Activated T-cell treated with anti-CD3 and anti-CD28 coated beads, Interleukin-2, amount 50 U/mL, for 4 hours (primary cell): ENCODE data around the gene GRIP2. TPM values are rescaled to one million over a fixed set of nuclear protein-coding genes. Genes with fewer than 3 reads are reported as not detected.

ENCODE experiments used
- ATAC-seq, 2 donors: fragments of 200-7000 bp; cut with Tn5 transposase; one replicate each; pipeline ENCODE4 v1.10.0; 2021
- DNase-seq: peaks from one replicate; pipeline ENCODE4 v3.0.0-alpha.2; 2020
- H3K27me3 Mint-ChIP-seq: one replicate; pipeline ENCODE4 v1.8.0; 2021; ENCODE audit warnings: low read depth, mixed read lengths
- H3K36me3 Mint-ChIP-seq: one replicate; pipeline ENCODE4 v1.8.0; 2022; ENCODE audit warnings: mixed read lengths; ENCODE audit not compliant: insufficient read depth
- H3K4me1 Mint-ChIP-seq: one replicate; pipeline ENCODE4 v1.8.0; 2021; ENCODE audit warnings: low read depth, mixed read lengths
- H3K4me3 Mint-ChIP-seq: one replicate; pipeline ENCODE4 v1.8.0; 2021; ENCODE audit warnings: mild to moderate bottlenecking, moderate library complexity, mixed read lengths
- H3K9me3 Mint-ChIP-seq: one replicate; pipeline ENCODE4 v1.8.0; 2021; ENCODE audit warnings: mixed read lengths
- total RNA-seq, 3 donors: library from RNA; stranded (reverse); gene quantifications; one replicate each; pipeline ENCODE4 v1.2.1, GENCODE V29; 2021

The GRIP2 gene
- total RNA-seq, 3 donors from 2014 or later: not detected

GRCh38 chr3:14477311-14477935, 62.7 kb downstream of the GRIP2 start:
- DNase-seq (no peak), ATAC-seq (no peak)
- H3K4me1 Mint-ChIP-seq: no peaks in the 10 kb centered on the region
- no peaks in the 10 kb centered on the region for H3K9me3 Mint-ChIP-seq
- H3K27me3 Mint-ChIP-seq: no peaks in the 10 kb centered on the region
- no peak overlapping the region for H3K4me3 Mint-ChIP-seq
- peaks cover 41% of the 10 kb centered on the region for H3K36me3 Mint-ChIP-seq

DNA sequence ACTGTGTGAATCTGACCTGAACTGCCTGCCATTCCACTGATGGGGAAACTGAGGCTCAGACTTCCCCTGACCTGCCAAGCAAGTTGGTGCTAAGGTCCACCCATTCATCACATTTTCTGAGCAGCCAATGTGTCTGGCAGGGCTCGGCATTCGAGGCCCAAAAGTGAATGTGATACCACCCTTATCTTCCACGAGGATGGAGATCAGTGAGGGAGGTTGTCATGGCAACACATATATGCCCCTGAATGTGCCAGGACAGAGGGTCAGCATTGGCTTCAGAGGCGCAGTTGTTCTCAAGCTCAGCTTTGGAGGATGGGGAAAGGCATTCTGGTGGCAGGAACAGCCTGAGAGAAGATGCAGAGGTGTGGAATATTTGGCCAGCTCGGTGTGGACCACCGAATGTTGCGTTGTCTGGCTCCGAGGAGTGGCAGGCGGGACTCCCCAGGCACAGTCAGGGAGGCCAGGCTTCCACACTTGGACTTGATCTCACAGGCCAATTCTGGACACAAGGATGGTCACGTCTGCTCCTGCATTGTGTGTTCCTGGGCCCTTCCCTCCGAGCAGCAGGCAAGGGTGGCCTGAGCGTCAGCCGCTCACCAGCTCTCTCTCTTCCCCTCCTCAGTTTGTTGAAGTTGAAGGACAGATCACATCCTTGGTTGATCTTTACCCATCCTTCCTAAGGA, 63.4 kb downstream of the GRIP2 start:
- DNase-seq (no peak), ATAC-seq (no peak)
- Mint-ChIP-seq H3K4me3 (no peak overlapping the region), H3K9me3 (no peaks in the 10 kb centered on the region), H3K36me3 (peaks cover 43% of the 10 kb centered on the region), H3K27me3 (no peaks in the 10 kb centered on the region), H3K4me1 (peaks cover 3% of the 10 kb centered on the region)

DNA sequence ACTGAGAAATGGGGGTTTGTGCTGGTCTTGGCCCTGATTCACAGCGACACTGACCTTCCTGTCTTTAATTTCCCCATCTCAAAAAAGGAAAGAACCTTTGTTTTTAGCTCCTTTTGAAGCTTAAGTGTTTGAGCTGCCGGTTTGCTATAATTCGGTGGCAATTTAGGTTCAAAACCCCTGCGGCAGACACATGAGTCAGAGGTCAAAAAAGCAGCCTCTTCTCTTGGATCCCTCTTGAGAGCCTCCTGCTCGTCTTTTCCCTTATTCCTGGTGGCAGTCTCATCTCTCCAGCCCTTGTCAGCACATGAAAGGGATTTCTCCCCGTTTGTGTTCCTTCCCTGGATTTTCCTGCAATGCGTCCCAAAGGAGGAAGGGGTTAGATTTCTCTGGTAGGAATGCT, 64.5 kb downstream of the GRIP2 start:
- Mint-ChIP-seq H3K9me3 (no peaks in the 10 kb centered on the region), H3K4me1 (peaks cover 3% of the 10 kb centered on the region), H3K4me3 (no peak overlapping the region), H3K27me3 (no peaks in the 10 kb centered on the region), H3K36me3 (peaks cover 36% of the 10 kb centered on the region)
- DNase-seq: no peak
- no peak for ATAC-seq

DNA sequence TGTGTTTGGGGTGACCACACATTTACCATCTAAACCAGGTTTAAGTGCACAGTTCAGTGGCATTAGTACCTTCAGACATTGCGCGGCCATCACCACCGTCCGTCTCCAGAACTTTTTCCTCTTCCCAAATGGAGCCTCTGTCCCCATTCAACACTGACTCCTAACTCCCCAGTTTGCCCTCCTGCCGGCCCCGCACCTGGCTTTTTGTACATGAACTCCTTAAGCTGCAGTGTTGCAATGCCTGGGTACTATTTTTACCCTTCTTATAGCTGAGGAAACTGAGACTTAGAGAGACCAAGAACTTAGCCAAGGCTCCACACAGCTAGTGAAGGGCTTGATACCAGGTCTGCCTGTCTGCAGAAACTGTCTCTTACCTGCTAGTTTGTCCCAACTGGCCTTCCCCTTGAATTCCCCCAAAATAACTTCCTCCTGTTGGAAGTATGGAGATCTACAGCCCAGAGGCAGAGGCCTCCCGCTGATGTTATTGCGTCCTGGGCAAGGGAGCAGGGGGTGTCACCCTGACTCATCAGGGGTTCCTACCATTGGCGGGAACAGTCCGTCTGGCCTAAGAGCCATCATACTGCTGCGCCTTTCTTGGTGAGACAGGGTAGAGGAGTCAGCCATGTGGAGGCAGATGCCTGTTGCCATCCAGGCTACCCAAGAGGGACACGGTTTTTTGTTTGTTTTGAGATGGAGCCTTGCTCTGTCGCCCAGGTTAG, 65.6 kb downstream of the GRIP2 start:
- Mint-ChIP-seq H3K4me1 (peaks cover 3% of the 10 kb centered on the region), H3K4me3 (no peak overlapping the region), H3K27me3 (no peaks in the 10 kb centered on the region), H3K36me3 (peaks cover 39% of the 10 kb centered on the region), H3K9me3 (no peaks in the 10 kb centered on the region)
- DNase-seq (no peak), ATAC-seq (no peak)

- H3K27me3 Mint-ChIP-seq: no peaks in the 10 kb centered on the region
- H3K9me3 Mint-ChIP-seq: no peaks in the 10 kb centered on the region
- H3K4me3 Mint-ChIP-seq: no peak overlapping the region
- no peak for ATAC-seq
- peaks cover 3% of the 10 kb centered on the region for H3K4me1 Mint-ChIP-seq
- no peak for DNase-seq
- peaks cover 31% of the 10 kb centered on the region for H3K36me3 Mint-ChIP-seq
These were observed 66.7 kb downstream of the GRIP2 start for GRCh38 chr3:14473411-14473891.

DNA sequence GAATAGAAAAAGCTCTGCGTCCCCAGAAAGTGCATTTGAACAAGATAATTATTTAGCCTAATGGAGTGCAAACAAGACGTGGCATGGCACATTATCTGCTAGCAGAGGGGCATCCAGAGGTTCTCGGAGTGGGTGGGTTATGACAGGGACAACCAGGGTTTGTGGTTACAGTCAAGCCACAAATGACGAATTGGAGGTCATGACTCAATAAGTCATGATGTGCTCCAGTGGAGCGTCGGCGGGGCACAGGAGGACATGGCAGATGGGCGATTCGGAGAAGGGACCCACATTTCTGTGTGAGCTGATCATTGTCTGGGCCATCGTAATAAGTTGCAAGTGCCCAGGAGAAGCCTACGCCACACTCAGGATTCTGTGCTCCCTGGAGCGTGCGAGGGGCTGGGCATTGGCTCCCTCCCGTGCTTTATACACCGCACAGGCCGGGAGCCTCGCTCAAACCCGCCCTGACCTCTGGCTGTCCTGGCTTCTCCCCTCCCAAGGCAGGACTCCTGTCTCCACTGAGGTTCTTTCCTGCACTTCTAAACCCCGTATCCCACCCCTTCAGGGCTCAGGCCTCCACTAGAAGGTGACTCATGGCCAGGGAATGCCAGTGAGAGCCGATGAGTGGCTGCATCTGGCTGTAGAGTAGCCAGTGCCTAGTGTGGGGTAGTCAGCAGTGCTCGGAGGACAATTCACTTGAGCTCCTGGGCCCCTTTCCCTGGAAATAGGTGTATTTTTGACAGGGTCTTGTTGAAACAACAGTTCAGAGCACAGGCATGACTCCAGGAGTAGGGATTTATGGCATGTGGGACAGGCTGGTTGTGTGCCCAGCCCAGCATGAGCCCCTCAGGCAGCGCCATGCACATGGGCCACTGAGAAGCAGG, 67.4 kb downstream of the GRIP2 start:
- Mint-ChIP-seq H3K36me3 (peaks cover 31% of the 10 kb centered on the region), H3K9me3 (no peaks in the 10 kb centered on the region), H3K4me1 (peaks cover 3% of the 10 kb centered on the region), H3K27me3 (no peaks in the 10 kb centered on the region), H3K4me3 (no peak overlapping the region)
- DNase-seq (no peak), ATAC-seq (peak; percentile 19 to 35)

DNA sequence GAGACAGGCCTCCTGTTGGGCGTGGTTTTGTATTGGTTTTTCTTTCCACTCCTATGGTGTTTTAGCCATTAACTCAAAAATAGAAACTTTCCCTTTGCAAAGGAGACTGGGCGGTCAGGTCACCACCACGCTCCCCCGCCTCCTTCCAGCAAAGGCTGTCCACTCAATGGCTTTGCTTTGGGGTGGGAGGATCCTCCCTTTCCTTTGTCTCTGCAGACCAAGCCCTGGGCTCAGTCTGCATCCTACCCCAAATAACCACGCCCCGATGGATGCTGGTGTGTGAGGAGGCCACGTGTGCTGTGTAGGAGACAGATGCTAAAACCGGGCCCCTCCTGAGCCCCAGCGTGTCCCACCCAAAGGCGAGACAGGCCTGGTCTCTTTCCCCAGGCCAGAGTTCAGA, 68.5 kb downstream of the GRIP2 start:
- no peak overlapping the region for H3K4me3 Mint-ChIP-seq
- DNase-seq: no peak
- peaks cover 3% of the 10 kb centered on the region for H3K4me1 Mint-ChIP-seq
- no peak for ATAC-seq
- no peaks in the 10 kb centered on the region for H3K9me3 Mint-ChIP-seq
- no peaks in the 10 kb centered on the region for H3K27me3 Mint-ChIP-seq
- peaks cover 27% of the 10 kb centered on the region for H3K36me3 Mint-ChIP-seq

GRCh38 chr3:14471016-14471415, 69.1 kb downstream of the GRIP2 start:
- ATAC-seq (no peak), DNase-seq (no peak)
- Mint-ChIP-seq H3K4me3 (no peak overlapping the region), H3K9me3 (no peaks in the 10 kb centered on the region), H3K36me3 (peaks cover 25% of the 10 kb centered on the region), H3K27me3 (no peaks in the 10 kb centered on the region), H3K4me1 (peaks cover 3% of the 10 kb centered on the region)

DNA sequence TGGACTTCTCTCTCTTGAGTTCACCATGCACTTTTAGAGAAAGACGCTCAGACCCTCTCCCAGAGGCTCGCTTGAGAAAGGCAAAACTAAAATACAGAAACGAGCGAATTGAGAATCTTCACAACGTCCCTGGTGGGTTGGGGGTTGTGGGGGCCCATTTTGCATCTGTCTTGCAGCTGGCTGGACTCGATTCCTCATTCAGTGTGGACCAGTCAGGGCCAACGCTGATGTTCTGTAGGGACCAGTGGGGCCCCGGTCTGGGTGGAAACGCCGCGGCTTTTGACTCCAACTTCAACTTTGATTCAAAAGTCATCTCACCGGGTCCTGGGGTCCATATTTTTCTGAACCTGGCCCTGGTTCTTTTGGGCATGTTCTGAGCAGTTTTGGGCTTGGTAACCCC, 69.7 kb downstream of the GRIP2 start:
- Mint-ChIP-seq H3K36me3 (peaks cover 22% of the 10 kb centered on the region), H3K9me3 (no peaks in the 10 kb centered on the region), H3K4me1 (peaks cover 3% of the 10 kb centered on the region), H3K4me3 (no peak overlapping the region), H3K27me3 (no peaks in the 10 kb centered on the region)
- DNase-seq: no peak
- no peak for ATAC-seq

DNA sequence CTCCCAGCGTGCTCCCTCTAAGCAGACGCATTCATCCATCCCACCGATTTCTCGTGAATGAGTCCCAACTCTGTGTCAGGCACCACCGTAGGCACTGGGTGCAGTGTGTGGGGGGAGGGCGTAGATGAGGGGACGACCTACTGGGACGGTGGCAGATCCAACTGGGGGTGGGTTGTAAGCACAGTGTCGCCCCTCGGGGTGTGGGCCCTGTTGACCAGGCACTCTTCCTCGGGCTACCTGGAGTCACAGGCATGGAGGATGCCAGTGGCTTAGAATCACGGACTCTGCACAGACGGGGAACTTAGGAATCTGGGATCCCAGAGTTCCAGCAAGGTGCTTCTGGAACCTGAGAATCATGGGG, 71.5 kb downstream of the GRIP2 start:
- DNase-seq: no peak
- Mint-ChIP-seq H3K4me3 (no peak overlapping the region), H3K36me3 (peaks cover 15% of the 10 kb centered on the region), H3K4me1 (peaks cover 3% of the 10 kb centered on the region), H3K9me3 (no peaks in the 10 kb centered on the region), H3K27me3 (no peaks in the 10 kb centered on the region)
- no peak for ATAC-seq

DNA sequence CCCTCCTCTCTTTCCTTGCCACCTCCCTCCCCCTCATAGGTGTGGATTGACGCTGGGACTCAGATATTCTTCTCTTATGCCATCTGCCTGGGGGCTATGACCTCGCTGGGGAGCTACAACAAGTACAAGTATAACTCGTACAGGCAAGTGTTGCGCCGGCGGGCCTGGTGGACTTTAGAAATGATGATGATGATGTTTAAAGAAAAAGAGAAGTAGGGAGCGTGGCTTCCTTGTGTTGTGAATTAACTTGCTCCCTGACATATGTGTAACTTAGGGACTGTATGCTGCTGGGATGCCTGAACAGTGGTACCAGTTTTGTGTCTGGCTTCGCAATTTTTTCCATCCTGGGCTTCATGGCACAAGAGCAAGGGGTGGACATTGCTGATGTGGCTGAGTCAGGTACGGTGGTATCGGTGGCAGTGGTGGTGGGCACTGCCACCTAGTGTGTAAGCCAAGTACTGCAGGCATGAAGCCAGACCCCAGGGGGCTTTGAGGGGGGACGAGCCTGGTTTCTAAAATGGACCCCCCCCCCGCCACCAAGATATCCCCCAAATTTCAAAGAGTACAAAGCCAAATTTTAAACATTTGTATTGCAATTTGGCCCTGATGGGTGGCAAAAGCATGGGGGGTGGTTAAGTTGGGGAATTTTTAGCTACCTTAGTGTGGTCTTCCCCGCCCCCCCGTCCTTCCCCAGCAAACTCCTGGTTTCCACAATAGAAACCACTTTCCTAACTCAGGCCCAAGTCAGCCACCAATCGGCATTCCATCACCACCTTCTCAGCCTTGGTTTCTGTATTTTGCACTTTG, 72.1 kb downstream of the GRIP2 start:
- Mint-ChIP-seq H3K4me3 (no peak overlapping the region), H3K27me3 (no peaks in the 10 kb centered on the region), H3K9me3 (no peaks in the 10 kb centered on the region), H3K36me3 (peaks cover 14% of the 10 kb centered on the region), H3K4me1 (peaks cover 3% of the 10 kb centered on the region)
- ATAC-seq (peak; percentile 60 to 63), DNase-seq (peak; percentile 46)

DNA sequence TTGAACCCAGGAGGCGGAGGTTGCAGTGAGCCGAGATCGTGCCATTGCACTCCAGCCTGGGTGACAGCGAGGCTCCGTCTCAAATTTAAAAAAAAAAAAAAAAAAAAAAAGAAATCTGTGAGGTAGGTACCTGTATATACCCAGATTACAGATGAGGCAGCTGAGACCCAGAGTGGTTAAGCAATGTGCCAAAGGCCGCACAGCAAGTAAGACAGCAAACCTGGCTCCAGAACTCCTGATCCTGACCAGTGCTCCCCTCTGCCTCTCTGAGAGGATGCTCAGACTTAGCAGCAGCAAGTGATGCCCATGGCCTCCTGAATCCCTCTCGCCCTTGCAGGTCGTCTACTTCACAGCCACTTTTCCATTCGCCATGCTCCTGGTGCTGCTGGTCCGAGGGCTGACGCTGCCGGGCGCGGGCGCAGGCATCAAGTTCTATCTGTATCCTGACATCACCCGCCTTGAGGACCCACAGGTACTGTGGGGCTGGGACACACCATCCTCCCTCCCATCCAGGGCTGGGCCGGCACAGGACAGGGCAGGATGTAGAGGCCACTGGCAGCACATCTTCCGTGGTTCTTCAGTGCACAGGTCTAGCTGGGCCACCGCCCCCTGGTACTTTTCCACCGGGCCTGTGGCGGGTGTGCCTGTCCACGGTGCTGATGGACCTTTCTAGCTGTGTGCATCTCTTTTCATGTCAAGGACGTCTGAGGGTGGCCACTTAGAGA, 73.8 kb downstream of the GRIP2 start:
- Mint-ChIP-seq H3K9me3 (no peaks in the 10 kb centered on the region), H3K4me3 (no peak overlapping the region), H3K36me3 (peaks cover 15% of the 10 kb centered on the region), H3K4me1 (peaks cover 7% of the 10 kb centered on the region), H3K27me3 (no peaks in the 10 kb centered on the region)
- ATAC-seq (no peak), DNase-seq (no peak)

DNA sequence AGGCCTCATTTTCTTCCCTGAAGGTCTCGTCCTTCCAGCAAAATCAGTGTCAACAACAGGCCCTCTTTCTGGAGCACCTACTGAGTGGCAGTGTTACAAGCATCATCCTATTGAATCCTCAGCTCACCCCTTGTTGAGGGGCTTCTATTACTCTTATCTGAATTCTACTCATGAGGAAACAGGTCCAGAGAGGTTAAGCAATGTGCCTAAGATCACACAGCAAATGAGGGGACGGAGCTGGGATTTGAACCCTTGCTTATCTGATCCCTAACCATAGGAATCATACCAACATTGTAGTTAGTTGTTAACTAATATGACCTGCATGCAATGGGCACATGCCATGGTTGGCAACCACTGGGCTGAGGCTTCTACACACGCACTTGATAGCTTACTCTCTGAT, 74.7 kb downstream of the GRIP2 start:
- no peak overlapping the region for H3K4me3 Mint-ChIP-seq
- H3K9me3 Mint-ChIP-seq: no peaks in the 10 kb centered on the region
- no peaks in the 10 kb centered on the region for H3K27me3 Mint-ChIP-seq
- H3K36me3 Mint-ChIP-seq: peaks cover 18% of the 10 kb centered on the region
- DNase-seq: no peak
- ATAC-seq: no peak
- H3K4me1 Mint-ChIP-seq: peaks cover 7% of the 10 kb centered on the region
